Retinal pigment epithelial cell (primary cell): ENCODE measurements around the gene GPR84.

Experiments used
- DNase-seq: peaks from one replicate; pipeline ENCODE4 v3.0.0-alpha.2; 2010; ENCODE audit warnings: low read depth
- H3K4me3 ChIP-seq: 2 replicates; pipeline ENCODE4 v1.5.1; 2011; ENCODE audit warnings: mild to moderate bottlenecking, low read length, control low read depth, moderate library complexity
- TF ChIP-seq, protein P1 (sequence below): conservative IDR thresholded peaks from 2 replicates; pipeline ENCODE4 v1.5.1; 2011; ENCODE audit warnings: low read depth, low read length, control low read depth, inconsistent platforms

The GPR84 gene

DNA sequence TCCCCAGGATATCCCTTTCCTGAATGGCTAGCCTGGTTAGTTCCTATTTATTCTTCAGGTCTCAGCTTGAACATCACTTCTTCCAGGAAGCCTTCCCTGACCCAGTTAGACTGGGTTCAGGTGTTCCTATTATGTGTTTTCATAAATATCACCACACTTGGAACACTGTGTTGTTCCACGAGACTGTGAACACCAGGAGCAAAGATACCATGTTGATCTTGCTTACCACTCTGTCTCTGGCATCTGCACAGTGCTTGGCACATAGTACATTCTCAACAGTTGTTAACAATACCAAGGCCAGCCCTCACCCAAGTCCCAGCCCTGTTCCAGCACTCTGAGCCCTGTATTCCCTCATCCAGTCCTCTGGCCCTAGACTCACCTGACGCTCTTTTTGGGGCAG, 33.9 kb upstream of the GPR84 start:
- no peak for DNase-seq
- TF ChIP-seq, protein P1, sequence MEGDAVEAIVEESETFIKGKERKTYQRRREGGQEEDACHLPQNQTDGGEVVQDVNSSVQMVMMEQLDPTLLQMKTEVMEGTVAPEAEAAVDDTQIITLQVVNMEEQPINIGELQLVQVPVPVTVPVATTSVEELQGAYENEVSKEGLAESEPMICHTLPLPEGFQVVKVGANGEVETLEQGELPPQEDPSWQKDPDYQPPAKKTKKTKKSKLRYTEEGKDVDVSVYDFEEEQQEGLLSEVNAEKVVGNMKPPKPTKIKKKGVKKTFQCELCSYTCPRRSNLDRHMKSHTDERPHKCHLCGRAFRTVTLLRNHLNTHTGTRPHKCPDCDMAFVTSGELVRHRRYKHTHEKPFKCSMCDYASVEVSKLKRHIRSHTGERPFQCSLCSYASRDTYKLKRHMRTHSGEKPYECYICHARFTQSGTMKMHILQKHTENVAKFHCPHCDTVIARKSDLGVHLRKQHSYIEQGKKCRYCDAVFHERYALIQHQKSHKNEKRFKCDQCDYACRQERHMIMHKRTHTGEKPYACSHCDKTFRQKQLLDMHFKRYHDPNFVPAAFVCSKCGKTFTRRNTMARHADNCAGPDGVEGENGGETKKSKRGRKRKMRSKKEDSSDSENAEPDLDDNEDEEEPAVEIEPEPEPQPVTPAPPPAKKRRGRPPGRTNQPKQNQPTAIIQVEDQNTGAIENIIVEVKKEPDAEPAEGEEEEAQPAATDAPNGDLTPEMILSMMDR = no peak
- no peak overlapping the region for H3K4me3 ChIP-seq

GRCh38 chr12:54397157-54397556, 32.9 kb upstream of the GPR84 start:
- TF ChIP-seq, protein P1 = no peak
- DNase-seq = no peak
- no peak overlapping the region for H3K4me3 ChIP-seq

GRCh38 chr12:54395545-54395944, 31.3 kb upstream of the GPR84 start:
- no peak overlapping the region for H3K4me3 ChIP-seq
- no peak for DNase-seq
- TF ChIP-seq, protein P1 = no peak

DNA sequence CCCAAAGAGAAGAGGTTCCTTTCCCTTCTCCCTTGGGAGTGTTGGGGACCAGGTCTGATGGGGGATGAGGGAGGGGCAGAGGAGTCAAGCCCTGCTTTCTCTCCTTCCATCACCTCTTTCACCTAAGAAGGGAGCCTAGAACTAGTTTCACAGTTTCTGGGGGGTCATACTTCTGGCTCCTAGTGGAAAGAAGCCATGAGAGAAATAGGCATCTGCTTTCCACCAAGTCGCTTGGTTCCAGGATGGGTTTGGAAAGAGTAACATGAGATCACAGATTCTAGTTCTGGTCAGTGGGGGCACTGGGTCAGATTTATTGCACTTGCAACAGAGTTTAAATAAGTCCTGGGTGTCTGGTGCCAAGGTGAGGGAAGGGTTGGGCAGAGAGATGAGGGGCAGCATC, 30.7 kb upstream of the GPR84 start:
- DNase-seq = no peak
- H3K4me3 ChIP-seq = no peak overlapping the region
- TF ChIP-seq, protein P1 = no peak

DNA sequence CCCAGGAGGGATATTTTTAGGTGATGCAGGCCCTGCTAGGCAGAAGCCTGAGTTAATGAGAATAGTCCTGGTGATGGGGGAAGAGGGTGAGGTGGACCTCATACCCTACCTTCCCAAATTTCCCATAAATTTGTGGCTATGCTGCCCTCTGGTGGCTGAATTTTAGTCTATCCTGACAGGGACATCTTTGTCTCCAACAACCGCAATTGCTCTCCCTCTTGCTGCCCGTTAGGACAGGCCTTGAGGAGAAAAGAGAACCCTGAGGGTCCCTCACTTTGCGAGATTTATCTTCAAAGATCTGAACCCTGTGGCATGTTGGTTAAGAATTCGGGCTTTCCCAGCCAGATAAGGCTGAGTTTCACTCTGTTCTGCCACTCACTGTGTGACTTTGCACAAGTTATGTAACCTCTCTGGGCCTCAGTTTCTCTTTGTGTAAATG, 30.0 kb upstream of the GPR84 start:
- H3K4me3 ChIP-seq = no peak overlapping the region
- TF ChIP-seq, protein P1 = peak; percentile 81
- no peak for DNase-seq

DNA sequence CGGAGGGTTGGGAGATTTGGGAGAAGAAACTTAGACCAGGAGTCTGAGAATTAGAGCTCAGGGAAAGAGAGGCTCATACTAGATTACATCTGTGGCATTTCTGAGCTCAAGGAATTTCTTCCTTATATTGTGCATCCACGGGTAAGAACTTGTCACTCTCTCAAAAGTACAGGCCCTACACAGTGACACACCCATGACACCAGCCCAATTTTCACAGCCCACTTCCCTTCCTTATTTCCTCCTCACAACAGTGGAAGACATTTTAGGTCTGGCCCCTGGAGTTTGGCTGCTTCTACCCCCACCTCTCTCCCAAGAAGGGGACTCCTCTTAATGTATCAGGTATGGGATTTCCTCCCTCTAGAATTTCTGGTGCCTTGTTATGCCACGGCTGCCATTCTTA, 29.5 kb upstream of the GPR84 start:
- TF ChIP-seq, protein P1 = no peak
- no peak for DNase-seq

DNA sequence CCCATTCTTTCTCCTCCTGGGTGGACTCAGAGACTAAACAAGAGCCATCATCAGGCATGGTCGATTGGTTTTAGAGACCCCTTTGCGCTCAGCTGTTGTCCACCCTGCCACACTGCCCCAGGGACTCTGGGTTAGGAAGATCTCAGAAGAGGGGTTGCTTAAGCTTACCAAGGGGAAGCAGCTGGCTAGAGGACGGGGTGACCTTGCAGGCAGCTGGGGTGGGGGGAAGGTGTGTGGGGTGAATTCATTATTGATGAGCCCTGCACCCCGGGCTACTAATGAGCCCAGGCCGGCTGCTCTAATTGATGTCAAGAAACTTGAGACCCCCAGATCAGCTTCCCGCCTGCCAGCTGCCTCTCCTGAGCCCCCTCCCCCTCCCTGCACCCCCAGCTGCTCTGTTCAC, 28.9 kb upstream of the GPR84 start:
- DNase-seq = no peak
- H3K4me3 ChIP-seq = no peak overlapping the region
- TF ChIP-seq, protein P1 = no peak

More for the DNA sequence above, 29.5 kb upstream of the GPR84 start:
- no peak overlapping the region for H3K4me3 ChIP-seq
